AG09319 (cell line): ENCODE data around the gene PKD1L1.

Source experiments
- DNase-seq: peaks from one replicate; pipeline ENCODE4 v3.0.0-alpha.2; 2010; ENCODE audit warnings: low read depth; ENCODE audit errors: extremely low read depth
- TF ChIP-seq, protein P1 (sequence below): IDR thresholded peaks from 2 replicates; pipeline ENCODE4 v1.5.1; 2011; ENCODE audit warnings: low read depth, mild to moderate bottlenecking, inconsistent platforms, low read length, moderate library complexity

PKD1L1 gene

DNA sequence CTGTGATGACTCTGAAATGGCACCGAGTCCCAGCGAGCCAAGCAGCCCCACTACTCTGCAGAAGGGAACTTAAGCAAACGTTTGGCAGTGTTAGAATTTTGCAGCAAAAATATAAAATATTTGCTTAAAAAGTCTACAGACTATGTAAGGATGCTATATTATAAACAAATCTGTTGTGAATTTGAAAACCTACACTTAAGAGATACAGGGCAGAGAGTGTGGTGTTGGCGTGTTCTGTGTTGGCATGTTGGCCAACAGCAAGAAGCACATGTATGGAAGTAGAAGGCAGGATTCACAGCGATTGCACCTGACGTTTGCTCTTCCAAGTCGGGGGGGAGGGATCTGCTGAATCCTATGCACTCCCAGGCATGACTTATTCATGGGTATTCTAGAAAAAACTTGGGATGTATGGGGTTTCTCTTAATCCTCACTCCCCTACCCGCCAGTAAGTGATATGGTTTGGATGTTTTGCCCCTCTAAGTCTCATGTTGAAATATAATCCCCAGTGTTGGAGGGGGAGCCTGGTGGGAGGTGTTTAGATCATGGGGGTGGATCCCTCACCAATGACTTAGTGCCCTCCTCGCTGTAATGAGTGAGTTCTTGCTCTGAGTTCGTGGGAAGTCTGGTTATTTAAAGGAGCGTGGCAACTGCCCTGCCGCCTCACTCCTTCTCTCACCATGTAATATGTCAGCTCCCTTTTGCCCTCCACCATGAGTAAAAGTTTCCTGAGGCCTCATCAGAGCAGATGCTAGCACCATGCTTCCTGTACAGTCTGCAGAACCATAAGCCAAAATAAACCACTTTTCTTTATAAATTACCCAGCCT, 62.1 kb downstream of the PKD1L1 start:
- TF ChIP-seq, protein P1, sequence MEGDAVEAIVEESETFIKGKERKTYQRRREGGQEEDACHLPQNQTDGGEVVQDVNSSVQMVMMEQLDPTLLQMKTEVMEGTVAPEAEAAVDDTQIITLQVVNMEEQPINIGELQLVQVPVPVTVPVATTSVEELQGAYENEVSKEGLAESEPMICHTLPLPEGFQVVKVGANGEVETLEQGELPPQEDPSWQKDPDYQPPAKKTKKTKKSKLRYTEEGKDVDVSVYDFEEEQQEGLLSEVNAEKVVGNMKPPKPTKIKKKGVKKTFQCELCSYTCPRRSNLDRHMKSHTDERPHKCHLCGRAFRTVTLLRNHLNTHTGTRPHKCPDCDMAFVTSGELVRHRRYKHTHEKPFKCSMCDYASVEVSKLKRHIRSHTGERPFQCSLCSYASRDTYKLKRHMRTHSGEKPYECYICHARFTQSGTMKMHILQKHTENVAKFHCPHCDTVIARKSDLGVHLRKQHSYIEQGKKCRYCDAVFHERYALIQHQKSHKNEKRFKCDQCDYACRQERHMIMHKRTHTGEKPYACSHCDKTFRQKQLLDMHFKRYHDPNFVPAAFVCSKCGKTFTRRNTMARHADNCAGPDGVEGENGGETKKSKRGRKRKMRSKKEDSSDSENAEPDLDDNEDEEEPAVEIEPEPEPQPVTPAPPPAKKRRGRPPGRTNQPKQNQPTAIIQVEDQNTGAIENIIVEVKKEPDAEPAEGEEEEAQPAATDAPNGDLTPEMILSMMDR, result no peak

DNA sequence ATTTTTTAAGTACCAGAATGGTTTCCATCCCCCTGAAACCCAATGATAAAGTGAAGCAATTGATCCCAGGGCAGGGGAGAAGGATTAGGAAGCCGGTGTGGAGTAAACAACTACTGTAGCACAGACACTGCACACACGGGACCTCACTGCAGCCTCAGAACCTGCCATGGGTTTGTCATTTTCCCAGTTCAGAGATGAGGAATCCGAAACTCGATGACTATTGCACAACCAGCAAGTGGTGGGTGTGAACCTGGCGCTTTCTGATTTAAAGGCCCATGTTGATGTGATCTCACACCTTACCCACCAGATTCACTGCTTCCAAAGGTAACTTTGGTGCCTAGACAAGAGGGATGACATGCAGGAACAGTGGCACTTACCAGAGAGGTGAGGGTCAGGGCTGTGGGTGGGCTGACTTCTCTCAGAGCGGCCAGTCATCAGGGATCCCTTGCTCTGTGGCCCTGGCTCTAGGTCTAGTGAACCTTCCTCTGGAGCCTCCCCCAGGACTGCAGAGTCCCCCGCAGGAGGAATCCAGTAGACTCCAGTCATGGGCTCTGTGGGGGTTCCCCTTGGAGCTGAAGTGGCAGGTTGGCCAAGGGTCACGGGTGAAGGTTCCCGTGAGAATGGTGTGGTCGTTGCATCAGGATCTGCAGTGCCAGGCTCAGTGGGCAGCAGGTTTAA, 62.8 kb downstream of the PKD1L1 start:
- DNase-seq, result no peak
- TF ChIP-seq, protein P1, result no peak

More for the DNA sequence above, 62.1 kb downstream of the PKD1L1 start:
- no peak for DNase-seq

DNA sequence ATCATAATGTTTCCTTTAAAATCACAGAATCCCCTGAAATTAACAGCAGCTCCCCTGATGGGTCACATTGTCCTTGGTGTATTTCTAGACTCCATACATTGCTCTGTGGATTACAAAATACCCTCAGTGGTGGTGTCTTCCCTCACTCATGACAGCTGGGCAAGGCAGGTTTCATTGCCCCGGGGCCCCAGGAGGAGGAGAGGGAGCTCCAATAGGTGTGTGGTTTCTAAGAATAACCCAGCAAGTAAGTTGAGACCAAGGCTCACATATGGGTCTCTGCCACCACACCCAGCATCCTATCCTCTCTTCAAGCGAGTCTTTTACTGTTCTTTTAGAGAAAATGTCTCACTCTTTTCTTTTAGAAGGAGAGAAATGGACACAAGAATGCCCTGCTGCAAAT, 63.6 kb downstream of the PKD1L1 start:
- TF ChIP-seq, protein P1, result no peak

DNA sequence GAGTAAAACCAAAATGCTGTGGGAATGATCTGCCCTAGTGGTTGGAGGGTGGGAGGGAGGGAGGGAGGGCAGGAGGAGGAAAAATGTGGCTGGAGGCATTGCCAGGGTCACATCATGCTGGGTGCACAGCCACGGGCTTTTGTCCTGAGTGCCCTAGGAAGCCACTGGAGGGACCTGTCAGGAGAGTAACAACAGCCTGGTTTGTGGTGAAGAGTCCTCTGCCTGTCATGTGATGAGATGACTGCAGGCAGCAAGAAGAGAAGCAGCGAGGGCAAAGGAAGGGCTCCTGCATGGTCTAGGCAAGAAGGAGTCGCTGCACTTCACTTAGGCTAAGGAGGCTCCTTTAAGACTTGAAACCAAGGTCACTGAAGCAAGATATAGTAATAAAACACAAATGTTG, 65.6 kb downstream of the PKD1L1 start:
- TF ChIP-seq, protein P1, result no peak
- no peak for DNase-seq

More for the DNA sequence above, 63.6 kb downstream of the PKD1L1 start:
- no peak for DNase-seq

DNA sequence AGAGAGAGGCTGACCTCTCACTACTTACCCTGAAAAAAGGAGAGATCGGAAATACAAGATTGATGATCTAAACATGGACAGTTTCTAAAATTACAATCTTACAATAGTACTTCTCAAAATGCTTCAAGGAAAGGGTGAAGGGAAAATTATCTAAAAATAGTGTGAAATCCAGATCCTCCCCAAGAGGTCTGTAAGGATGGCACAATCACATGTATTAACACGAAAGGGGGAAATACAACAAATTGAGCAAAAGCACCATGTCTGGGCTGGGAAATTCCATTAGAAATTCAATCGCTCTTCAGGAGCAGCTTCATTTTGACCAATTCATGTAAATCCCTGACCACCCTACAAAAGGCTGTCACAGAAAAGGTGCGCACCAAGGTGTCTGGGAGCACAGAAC, 67.0 kb downstream of the PKD1L1 start:
- no peak for DNase-seq
- TF ChIP-seq, protein P1, result no peak

DNA sequence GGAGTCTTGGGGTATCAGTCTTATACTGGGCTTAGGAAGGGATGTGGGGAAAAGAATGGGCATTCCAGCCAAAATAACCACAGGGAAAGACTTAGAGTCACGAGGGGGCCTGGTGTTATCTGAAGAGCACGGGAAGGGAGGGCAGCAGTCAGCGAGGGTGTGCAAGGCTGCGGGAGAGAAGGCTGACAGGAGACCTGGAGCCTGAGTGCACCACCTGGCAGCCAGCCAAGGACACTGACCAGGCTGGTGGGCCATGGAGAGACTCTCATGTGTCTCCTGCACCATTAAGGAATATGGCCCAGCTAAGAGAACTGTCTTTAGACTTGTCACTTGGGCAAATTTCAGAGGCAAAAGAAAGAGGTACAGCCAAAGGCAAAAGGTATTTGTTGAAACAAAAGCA, 69.6 kb downstream of the PKD1L1 start:
- DNase-seq, result no peak
- TF ChIP-seq, protein P1, result no peak

DNA sequence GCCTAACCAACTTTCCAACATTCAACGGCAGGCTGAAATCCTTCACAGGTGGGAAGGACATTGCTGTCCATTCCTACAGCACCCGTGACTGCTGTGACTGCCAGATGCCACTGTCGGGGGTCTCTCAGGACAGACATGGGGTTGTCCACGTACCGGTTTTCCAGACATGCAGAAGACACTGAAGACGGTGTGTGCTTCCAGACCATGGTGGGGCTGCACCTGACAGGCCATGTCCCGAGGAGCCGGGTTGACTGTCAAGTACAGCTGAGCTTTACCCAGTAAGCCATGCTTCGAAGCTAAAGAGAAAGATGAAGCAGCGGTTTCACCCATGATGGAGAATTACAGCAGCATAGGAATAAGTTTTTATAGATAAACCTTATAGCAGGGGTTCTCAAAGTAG, 70.9 kb downstream of the PKD1L1 start:
- TF ChIP-seq, protein P1, result no peak
- DNase-seq, result no peak
